ENCODE data around the gene DOC2A. TPM values are rescaled to one million over a fixed set of nuclear protein-coding genes. Genes with fewer than 3 reads are reported as not detected.

The DOC2A gene
- total RNA-seq, 1 donor from 2014 or later, result 7.4 TPM

GRCh38 chr16:30009990-30010843 lies 610 bp downstream of the DOC2A start:
- Mint-ChIP-seq H3K4me1 (ENCODE audit: unreplicated experiment) (peaks cover 10% of the 10 kb centered on the region), H3K9me3 (ENCODE audit: unreplicated experiment) (no peaks in the 10 kb centered on the region), H3K4me3 (ENCODE audit: unreplicated experiment) (peak overlapping the region; percentile 83), H3K27me3 (ENCODE audit: unreplicated experiment) (peaks cover 23% of the 10 kb centered on the region), H3K27ac (ENCODE audit: unreplicated experiment) (no peak overlapping the region), H3K36me3 (ENCODE audit: low read depth, unreplicated experiment) (peaks cover 4% of the 10 kb centered on the region)
- DNase-seq (ENCODE audit: low spot score), result no peak
- no peak for TF ChIP-seq CTCF (IDR thresholded peaks at IDR 0.05; ENCODE audit: unreplicated experiment)

- no peak overlapping the region for H3K4me3 Mint-ChIP-seq (ENCODE audit: unreplicated experiment)
Measured at GRCh38 chr16:30009085-30009862, 1.6 kb downstream of the DOC2A start.

GRCh38 chr16:30007378-30007895 lies 3.4 kb downstream of the DOC2A start:
- H3K27ac Mint-ChIP-seq (ENCODE audit: unreplicated experiment), result no peak overlapping the region
- H3K27me3 Mint-ChIP-seq (ENCODE audit: unreplicated experiment), result peaks cover 21% of the 10 kb centered on the region
- H3K4me3 Mint-ChIP-seq (ENCODE audit: unreplicated experiment), result no peak overlapping the region
- no peak for TF ChIP-seq CTCF (IDR thresholded peaks at IDR 0.05; ENCODE audit: unreplicated experiment)
- no peak for DNase-seq (ENCODE audit: low spot score)
- peaks cover 8% of the 10 kb centered on the region for H3K36me3 Mint-ChIP-seq (ENCODE audit: low read depth, unreplicated experiment)
- H3K4me1 Mint-ChIP-seq (ENCODE audit: unreplicated experiment), result peaks cover 10% of the 10 kb centered on the region
- no peaks in the 10 kb centered on the region for H3K9me3 Mint-ChIP-seq (ENCODE audit: unreplicated experiment)

More at GRCh38 chr16:30009085-30009862, 1.6 kb downstream of the DOC2A start:
- TF ChIP-seq CTCF (IDR thresholded peaks at IDR 0.05; ENCODE audit: unreplicated experiment), result no peak
- Mint-ChIP-seq H3K27ac (ENCODE audit: unreplicated experiment) (no peak overlapping the region), H3K4me1 (ENCODE audit: unreplicated experiment) (peaks cover 10% of the 10 kb centered on the region), H3K27me3 (ENCODE audit: unreplicated experiment) (peaks cover 23% of the 10 kb centered on the region), H3K9me3 (ENCODE audit: unreplicated experiment) (no peaks in the 10 kb centered on the region), H3K36me3 (ENCODE audit: low read depth, unreplicated experiment) (peaks cover 4% of the 10 kb centered on the region)
- no peak for DNase-seq (ENCODE audit: low spot score)

- H3K9me3 Mint-ChIP-seq (ENCODE audit: unreplicated experiment), result no peaks in the 10 kb centered on the region
- no peak overlapping the region for H3K4me3 Mint-ChIP-seq (ENCODE audit: unreplicated experiment)
- H3K27me3 Mint-ChIP-seq (ENCODE audit: unreplicated experiment), result peaks cover 22% of the 10 kb centered on the region
- no peak overlapping the region for H3K27ac Mint-ChIP-seq (ENCODE audit: unreplicated experiment)
- peaks cover 11% of the 10 kb centered on the region for H3K36me3 Mint-ChIP-seq (ENCODE audit: low read depth, unreplicated experiment)
- H3K4me1 Mint-ChIP-seq (ENCODE audit: unreplicated experiment), result peaks cover 6% of the 10 kb centered on the region
- no peak for TF ChIP-seq CTCF (IDR thresholded peaks at IDR 0.05; ENCODE audit: unreplicated experiment)
- no peak for DNase-seq (ENCODE audit: low spot score)
Measured at GRCh38 chr16:30006659-30007377, 4.0 kb downstream of the DOC2A start.
